GM19452 (cell line): Measurements from ENCODE around the gene NPAS2.

Experiments used
- ATAC-seq: cut with Tn5 transposase; IDR thresholded peaks from one replicate; pipeline ENCODE4 v1.9.1; 2021; ENCODE audit not compliant: unreplicated experiment

The NPAS2 gene

DNA sequence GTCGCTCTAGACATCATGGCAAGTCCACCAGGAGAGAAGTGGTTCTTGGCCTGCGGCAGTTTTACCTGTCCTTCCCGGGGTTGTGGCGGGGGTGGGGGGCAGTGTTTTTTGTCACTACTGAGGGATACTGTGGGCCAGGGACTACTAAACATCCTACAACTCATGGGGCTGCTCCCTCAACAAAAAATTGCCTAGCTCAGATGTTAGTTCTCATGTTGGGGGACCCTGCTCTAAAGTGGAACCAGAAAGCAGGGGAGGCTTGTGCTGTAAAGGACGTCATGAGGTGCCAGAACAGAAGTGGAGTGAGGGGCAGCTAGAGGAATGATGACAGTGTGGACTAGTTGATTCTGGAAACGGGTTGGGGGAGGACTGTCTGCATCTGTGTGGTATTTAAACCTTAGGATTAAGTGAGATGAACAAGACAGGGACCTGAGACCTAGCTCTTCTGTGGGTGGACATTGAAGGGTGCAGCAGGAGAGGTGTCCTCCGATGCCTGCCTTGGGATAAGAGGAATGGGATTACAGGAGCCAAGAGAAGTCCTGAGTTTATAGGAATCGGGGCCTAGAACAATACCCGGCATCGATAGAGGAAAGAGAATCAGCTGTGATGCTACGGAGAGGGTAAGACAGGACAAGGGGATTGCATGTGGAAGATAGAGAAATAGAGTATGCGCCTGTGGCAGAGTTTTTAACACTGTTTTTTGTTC lies 184.8 kb downstream of the NPAS2 start:
- no peak for ATAC-seq

- no peak for ATAC-seq
Observed at GRCh38 chr2:101006065-101006715, 186.3 kb downstream of the NPAS2 start.

DNA sequence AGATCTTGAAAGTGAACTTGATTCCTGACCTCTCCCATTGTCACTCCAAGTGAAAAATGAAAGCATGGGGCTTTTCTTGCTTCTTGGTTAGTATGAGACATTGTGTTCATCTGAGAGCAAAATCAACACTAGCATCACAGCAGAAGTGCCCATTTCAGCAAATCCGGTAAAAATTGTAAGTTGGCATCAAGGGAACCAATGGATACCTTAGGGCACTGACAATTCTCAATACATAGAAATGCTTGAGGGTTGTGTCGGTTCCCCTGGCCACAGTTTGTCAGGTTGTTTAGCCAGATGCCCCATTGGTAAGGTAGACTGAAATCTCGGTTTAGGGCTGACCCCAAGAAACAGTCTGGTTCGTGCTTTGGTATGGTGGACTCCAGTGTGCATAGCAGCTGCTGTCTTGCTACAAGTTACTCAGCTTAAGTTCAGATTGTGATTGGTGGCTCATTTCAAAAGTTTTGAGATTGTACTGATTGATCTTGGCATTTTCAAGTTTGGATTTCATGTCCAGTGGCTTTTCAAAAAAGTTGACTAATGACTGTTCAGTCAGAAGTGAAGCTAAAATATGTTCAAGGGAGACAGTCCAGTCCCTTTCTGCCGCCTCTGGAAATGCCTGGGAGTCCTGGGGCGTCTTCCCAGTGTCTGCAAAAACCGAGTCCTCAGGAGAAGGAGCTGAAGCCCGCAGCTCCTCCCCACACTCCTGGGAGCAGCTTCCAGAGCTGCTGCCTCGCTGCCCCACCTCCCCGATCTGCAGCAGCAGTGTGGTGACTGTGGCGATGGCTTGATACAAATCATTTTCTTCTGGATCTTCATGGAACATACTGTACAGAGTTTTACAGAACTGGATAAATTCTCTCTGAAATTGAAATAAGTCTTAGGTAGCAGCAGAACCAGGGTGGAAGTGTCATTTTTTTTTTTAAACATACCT lies 187.7 kb downstream of the NPAS2 start:
- ATAC-seq: no peak

DNA sequence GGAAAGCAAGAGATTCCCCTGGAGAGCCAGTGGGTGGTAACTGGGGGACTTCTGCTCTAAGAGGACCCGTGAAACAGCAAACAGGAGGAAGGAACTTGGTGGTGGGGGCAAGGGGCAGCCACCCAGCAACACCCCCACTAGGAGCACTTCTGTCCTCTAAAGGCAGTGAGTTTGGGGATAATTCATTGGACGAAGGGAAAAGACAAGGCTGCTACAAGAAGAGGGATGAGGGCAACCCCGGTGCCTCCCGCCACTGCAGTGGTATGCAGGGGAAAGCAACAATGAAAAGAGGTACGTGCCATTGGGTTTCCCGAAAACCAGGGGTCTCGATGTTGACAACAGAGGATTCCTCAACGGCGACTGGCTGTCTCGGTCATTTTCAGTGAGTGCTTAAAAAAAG lies 191.2 kb downstream of the NPAS2 start:
- no peak for ATAC-seq

DNA sequence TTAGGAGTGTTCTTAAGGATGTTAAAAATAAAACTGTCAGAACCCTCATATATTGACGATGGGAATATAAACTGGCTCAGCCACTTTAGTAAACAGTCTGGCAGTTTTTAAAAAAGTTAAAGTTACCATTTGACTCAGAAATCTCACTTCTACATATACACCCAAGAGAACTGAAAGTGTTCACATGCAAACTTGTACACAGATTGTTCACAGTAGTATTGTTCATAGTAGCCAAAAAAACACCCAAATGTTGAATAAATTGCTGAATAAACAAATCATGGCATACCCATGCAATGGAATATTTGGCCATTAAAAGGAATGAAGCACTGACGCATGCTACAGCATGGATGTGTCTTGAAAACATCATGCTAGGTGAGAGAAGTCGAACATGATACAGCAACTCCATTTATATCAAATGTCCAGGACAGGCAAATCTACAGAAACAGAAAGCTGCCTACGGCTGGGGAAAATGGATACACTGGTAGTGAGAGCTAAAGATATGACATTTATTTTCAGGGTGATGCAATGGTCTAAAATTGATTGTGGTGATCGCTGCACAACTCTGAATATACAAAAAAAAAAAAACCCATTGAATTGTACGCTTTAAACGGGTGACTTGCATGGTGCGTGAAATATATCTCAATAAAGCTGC lies 192.2 kb downstream of the NPAS2 start:
- peak; percentile 93 for ATAC-seq

GRCh38 chr2:101012706-101013181 lies 192.8 kb downstream of the NPAS2 start:
- no peak for ATAC-seq

- no peak for ATAC-seq
Observed at GRCh38 chr2:101014264-101014857, 194.4 kb downstream of the NPAS2 start.

DNA sequence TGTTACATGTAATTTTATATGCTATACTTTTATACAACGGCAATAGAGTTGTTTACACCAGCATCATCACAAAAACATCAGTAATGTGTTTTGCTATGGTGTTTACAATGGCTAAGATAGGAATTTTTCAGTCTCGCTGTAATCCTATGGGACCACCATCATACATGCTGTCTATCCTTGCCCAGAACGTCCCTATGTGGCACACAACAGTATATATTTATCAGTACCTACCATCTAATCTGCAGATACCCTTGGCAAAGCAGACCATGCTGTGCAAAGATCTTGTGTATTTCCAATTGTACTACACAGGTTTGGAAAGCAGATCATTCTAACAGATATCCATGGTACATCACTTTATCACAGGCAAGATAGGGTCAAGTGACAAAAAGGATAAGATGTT lies 197.4 kb downstream of the NPAS2 start:
- no peak for ATAC-seq

- no peak for ATAC-seq
Observed at GRCh38 chr2:101018934-101019333, 199.0 kb downstream of the NPAS2 start.

GRCh38 chr2:101022221-101022620 lies 202.3 kb downstream of the NPAS2 start:
- ATAC-seq: no peak

GRCh38 chr2:101023327-101024107 lies 203.6 kb downstream of the NPAS2 start:
- ATAC-seq: no peak

DNA sequence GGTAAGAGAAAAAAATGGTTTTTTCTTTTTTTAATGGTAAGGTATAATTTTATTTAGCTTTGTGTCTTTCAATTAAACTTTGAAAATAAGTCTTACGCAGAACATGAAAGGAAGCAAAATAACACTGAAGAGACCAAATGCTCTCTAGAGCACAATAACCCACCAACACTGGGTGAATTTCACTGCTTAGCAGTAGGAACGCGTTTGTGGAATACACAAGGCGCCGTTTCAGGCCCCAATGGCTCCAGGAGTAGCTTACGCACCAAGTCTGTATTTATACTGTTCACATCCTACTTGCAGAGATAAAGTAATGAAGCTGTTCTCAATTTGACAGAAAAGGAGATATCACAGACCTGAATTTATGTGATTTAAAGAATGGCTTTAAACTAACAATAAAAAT lies 205.6 kb downstream of the NPAS2 start:
- ATAC-seq: no peak

- ATAC-seq: no peak
Observed at GRCh38 chr2:101026253-101026701, 206.3 kb downstream of the NPAS2 start.

DNA sequence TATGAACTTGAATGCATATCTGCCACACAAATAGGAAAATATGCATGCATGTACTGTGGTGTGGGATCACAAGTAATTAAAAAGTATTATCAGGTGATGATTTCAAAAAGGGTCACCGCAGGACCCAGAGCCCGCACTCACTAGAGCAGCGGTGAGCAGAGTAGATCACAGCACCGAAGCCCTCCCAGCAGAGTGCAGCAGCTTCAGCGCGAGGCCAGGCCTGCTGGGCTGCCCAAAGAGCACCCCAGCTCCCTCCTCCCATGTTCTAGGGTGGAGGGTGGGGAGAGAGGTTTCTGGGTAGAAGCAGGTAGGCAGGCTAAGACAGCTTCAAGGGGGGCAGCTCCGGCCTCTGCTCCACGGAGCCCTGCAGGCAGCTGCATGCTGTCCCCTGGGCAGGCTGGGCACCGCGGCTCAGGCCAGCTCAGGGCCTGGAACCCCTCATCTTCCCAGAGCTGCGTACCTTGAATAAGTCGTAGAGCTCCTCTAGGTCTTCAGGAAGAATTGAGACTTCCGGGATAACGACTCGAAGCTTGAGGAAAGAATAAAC lies 207.1 kb downstream of the NPAS2 start:
- ATAC-seq: no peak

GRCh38 chr2:101027852-101028251 lies 207.9 kb downstream of the NPAS2 start:
- ATAC-seq: no peak

- ATAC-seq: no peak
Observed at GRCh38 chr2:101030866-101031554, 211.1 kb downstream of the NPAS2 start.

- no peak for ATAC-seq
Observed at GRCh38 chr2:101032084-101032776, 212.3 kb downstream of the NPAS2 start.

- ATAC-seq: no peak
Observed at GRCh38 chr2:101036562-101036961, 216.6 kb downstream of the NPAS2 start.
